LNCAP (cell line): ENCODE results near the gene RNF222.

Experiments
- TF ChIP-seq, protein P1 (sequence below): fragments of 450-650 bp; IDR thresholded peaks from 2 replicates; pipeline ENCODE4 v1.5.1; 2017; ENCODE audit warnings: mild to moderate bottlenecking

The RNF222 gene

DNA sequence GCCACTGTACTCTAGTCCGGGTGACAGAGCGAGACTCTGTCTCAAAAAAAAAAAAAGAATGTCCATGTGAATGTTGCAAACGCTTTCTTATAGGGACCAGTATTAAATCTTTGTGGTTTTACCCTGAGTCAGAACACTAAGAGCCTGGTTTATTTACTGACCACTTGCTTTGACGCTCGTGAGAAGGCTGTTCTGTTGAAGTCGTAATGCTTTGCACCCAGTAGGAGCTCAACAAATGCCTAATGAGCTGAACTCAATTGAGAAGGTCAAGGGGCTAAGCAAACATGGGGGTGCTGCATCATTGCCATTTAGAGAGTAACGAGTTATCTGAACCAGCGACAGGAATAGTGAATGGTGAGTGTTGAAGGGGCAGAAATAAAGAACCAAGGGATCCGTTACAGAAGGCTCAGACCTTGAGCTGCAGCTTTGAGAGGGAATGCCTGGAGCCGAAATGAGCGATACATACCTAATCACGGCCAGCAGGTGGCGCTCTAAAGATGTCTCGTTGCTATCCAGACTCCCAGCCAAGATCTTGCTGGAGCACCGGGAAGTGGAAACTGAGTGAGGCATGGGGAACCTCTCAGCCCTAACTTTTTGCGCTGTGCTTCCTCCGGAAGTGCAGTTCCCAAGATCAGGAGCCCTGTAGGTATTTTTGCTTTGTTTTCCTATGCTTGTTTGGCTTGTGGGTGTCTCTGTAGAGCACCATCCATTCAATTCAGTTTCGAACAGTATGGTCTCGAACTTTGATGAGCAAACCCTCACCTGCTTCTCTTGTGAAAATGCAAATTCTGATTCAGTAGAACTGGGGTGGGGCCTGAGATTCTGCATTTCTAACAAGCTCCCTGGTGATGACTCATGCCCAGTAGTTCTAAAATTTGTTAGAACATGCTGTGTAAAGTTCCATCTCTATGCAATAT lies 12.6 kb upstream of the RNF222 start:
- TF ChIP-seq, protein P1, sequence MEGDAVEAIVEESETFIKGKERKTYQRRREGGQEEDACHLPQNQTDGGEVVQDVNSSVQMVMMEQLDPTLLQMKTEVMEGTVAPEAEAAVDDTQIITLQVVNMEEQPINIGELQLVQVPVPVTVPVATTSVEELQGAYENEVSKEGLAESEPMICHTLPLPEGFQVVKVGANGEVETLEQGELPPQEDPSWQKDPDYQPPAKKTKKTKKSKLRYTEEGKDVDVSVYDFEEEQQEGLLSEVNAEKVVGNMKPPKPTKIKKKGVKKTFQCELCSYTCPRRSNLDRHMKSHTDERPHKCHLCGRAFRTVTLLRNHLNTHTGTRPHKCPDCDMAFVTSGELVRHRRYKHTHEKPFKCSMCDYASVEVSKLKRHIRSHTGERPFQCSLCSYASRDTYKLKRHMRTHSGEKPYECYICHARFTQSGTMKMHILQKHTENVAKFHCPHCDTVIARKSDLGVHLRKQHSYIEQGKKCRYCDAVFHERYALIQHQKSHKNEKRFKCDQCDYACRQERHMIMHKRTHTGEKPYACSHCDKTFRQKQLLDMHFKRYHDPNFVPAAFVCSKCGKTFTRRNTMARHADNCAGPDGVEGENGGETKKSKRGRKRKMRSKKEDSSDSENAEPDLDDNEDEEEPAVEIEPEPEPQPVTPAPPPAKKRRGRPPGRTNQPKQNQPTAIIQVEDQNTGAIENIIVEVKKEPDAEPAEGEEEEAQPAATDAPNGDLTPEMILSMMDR: peak; percentile 72

DNA sequence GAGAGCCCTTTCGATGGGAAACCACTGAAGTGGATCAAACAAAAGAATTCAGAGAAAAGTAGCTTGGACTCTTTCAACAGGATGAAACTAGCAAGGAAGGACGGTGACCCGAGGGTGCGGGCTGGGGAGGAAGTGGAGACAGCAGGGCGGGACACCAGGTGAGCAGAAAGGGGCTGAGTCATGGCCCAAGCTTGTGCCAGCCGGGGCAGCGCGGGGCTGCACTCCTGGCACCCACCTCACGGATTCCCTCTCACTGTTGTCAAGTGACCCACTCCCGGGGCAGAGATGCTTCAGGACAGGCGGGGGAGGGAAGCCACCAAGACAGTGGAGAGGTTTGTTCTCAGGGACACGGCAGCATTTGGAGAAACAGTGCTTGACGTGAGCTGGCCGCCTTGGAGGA lies 10.7 kb upstream of the RNF222 start:
- TF ChIP-seq, protein P1: no peak

DNA sequence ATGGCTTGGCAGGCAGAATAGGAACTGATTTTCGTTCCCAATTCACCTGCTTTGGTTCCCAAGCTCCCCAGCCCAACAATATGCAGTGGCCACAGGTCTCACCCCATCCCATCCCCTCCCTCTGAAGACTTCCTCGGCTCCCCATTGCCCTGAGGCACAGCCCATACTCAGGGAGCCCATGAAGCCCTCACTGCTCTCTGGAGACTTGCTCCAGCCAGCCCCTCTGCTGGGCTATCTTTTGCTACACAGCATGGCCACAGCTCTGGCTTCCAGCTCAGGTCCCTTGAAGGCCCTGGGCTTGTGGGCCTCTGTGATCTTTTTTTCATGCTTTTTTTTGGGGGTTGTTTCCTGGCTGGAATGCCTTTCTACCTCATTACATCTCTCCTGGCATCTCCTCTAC lies 8.5 kb upstream of the RNF222 start:
- TF ChIP-seq, protein P1: no peak

DNA sequence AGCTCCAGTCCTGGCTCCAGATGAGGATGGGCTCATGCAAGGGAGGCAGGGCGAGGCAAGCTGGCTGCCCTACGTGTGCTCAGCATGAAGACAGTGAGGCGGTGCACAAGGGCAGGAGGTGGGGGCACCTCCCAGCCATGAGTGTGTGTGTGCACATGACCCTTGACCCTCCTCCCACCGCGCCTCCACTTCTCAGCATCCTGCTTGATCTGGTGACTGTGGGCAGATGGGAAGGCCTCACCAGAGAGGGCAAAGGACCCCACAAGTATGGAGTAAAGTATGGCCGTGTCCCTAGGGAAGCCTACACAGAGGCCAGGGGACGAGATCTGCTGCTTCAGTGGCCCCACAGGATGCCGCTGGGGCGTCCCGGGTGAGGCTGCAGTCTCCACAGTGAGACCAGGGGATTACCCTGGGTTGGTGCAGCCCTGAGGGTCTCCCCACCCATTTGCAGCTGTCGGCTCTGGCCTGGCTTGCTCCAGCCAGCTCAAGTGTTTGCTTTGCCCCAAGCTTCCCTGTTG lies 7.9 kb upstream of the RNF222 start:
- TF ChIP-seq, protein P1: no peak

DNA sequence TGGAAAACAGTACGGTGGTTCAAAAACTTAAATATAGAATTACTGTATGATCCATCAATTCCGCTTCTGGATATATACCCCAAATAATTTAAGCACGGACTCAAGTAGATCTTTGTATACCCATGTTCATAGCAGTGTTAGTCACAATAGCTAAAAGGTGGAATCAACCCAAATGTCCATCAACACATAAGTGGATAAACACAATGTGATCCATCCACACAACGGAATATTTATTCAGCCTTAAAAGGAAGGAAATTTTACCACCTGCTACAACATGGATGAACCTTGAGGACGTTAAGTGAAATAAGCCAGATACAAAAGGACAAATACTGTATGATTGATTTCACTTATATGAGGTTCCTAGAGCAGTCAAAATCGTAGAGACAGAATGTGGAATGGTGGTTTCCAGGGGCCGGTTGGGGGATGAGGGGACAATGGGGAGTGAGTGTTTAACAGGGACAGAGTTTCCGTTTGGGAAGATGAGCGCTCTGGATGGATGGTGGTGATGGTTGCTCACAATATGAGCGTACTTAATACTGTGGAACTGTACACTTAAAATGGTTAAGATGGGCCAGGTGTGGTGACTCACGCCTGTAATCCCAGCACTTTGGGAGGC lies 5.4 kb upstream of the RNF222 start:
- TF ChIP-seq, protein P1: no peak

DNA sequence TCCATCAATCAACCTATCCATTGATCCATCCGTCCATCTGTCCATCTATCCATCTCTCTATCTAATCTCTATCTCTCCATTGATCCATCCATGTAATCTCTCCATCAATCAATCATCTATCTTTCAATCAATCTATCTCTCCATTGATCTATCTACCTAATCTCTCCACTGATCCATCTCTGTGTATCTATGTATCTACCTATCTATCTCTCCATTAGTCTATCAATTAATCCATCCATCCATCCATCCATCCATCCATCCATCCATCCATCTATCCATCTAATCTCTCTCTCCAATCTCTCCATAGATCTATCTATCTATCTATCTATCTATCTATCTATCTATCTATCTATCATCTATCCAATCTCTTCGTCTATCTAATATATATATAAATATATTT lies 3.5 kb upstream of the RNF222 start:
- TF ChIP-seq, protein P1: no peak

DNA sequence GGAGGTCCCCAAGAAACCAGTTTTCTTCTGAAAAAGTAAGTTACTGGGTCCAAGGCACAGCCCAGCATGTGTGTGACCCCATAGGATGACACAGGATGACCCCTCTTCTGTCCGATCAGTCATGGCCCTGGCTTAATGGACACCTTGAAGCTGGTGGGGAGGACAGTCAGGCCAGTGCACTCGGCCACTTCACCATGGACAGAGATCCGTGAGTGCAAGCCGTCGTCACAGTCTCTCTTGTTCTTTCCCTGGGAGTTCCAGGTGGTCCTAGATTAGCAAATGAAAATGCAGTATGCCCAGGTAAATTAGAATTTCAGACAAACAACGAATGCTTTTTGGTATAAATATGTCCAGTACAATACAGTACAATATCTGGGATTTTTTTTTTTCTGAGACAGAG lies 1.4 kb upstream of the RNF222 start:
- TF ChIP-seq, protein P1: no peak
